Duodenal mucosa (tissue), 2 donors: ENCODE data around the gene GRAMD1B.
"Not testable (repeated sequence)": the region's sequence is repeated elsewhere in the genome, so short reads cannot be mapped to it uniquely, and the experiment has no call there.

Experiments
- H3K27ac ChIP-seq: one replicate; pipeline ENCODE4 v1.7.0; 2013; ENCODE audit warnings: low read depth, low read length
- H3K27me3 ChIP-seq, 2 donors: one replicate each; pipeline ENCODE4 v1.7.0; 2013; ENCODE audit warnings: low read length in 2 of 2, control low read depth in 1 of 2; ENCODE audit not compliant: insufficient read depth in 2 of 2, control insufficient read depth in 1 of 2
- H3K36me3 ChIP-seq, 2 donors: one replicate each; pipeline ENCODE4 v1.7.0; 2013; ENCODE audit warnings: low read length in 2 of 2, control low read depth in 1 of 2; ENCODE audit not compliant: insufficient read depth in 2 of 2, control insufficient read depth in 1 of 2
- H3K4me1 ChIP-seq, 2 donors: one replicate each; pipeline ENCODE4 v1.7.0; 2013; ENCODE audit warnings: low read length in 2 of 2, control low read depth in 1 of 2; ENCODE audit not compliant: insufficient read depth in 2 of 2, control insufficient read depth in 1 of 2
- H3K4me3 ChIP-seq, 2 donors: one replicate each; pipeline ENCODE4 v1.7.0; 2013; ENCODE audit warnings: low read length in 2 of 2, low read depth in 1 of 2
- H3K9ac ChIP-seq, 2 donors: one replicate each; pipeline ENCODE4 v1.7.0; 2013; ENCODE audit warnings: low read length in 2 of 2, low read depth in 1 of 2
- H3K9me3 ChIP-seq, 2 donors: one replicate each; pipeline ENCODE4 v1.7.0; 2013; ENCODE audit warnings: low read length in 2 of 2, control low read depth in 1 of 2; ENCODE audit not compliant: control insufficient read depth in 1 of 2

Gene GRAMD1B

DNA sequence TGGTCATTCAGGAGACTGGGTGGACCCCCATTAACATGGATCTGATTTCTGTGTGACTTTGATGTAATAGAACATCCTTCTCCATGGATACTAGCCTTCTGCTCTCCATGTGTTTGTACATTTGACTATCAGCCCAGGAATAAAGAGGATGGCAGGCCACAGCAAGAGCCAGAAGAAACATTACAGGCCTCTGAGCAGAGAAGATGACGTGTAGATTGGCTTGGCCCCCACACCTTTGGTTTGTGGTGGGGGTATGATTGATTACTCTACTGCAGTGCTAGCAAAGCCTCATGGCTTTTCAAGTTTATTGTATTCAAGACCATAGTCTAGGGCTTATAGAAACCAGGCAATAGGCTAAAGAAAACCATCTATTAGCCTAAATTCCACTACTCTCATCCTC lies 77.0 kb downstream of the GRAMD1B start:
- no peaks in the 10 kb centered on the region for H3K27me3 ChIP-seq
- H3K27ac ChIP-seq, result no peak overlapping the region

DNA sequence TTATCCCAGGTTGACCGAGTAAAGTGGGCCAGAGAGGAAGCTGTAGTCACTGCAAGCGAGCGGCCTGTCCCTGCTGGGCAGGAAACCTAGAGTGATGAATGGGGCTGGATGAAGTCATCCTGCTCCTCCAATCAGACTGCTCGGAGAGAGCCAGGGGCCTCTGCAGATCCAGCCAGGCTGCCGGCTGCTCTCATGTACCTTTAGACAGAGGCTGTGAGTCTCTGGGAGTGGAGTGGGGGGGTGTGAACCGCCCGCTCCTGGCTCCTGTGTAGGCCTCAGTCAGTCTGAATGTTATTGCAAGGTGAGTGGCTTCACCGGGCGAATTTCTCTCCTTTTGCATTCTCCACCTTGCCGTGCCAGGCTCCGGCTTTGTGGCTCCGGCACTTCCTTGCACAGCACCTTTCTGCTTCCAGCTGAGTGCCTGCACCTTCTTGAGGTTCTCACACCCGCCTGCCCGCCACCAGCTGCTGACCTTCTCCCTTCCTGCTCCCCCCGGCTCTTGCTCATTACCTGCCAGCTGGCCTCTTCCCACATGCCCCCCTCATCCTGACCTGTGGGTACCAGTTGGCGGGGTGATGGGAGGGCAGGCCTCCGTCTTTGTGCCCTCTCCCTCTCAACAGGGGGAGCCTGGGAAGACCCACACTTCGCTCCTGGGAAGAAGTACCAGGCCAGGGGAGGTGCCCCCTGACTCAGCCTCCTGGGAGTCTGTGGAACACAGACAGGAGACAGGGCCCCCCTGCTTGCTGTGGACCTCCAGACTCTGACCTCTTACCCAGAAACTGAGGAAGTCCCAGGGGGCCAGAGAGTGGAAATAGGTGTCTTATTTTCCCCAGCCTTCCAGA lies 79.9 kb downstream of the GRAMD1B start:
- Histone ChIP-seq H3K36me3 (no peaks in the 10 kb centered on the region), H3K9me3 (no peaks in the 10 kb centered on the region), H3K27me3 (no peaks in the 10 kb centered on the region), H3K4me1 (peaks cover 0 to 5% of the 10 kb centered on the region in 2 donors), H3K9ac (no peak overlapping the region), H3K4me3 (no peak overlapping the region), H3K27ac (no peak overlapping the region)

More for the DNA sequence above, 77.0 kb downstream of the GRAMD1B start:
- peaks cover 0 to 1% of the 10 kb centered on the region in 2 donors for H3K36me3 ChIP-seq
- H3K9me3 ChIP-seq, result no peaks in the 10 kb centered on the region
- H3K4me1 ChIP-seq, result peaks cover 3 to 13% of the 10 kb centered on the region in 2 donors
- H3K4me3 ChIP-seq, result no peak overlapping the region
- H3K9ac ChIP-seq, result no peak overlapping the region

- H3K9ac ChIP-seq, result no peak overlapping the region
- H3K27ac ChIP-seq, result no peak overlapping the region
- no peaks in the 10 kb centered on the region for H3K9me3 ChIP-seq
- H3K4me1 ChIP-seq, result peaks cover 0 to 2% of the 10 kb centered on the region in 2 donors
- H3K4me3 ChIP-seq, result no peak overlapping the region
- no peaks in the 10 kb centered on the region for H3K27me3 ChIP-seq
- no peaks in the 10 kb centered on the region for H3K36me3 ChIP-seq
These were observed 80.5 kb downstream of the GRAMD1B start for GRCh38 chr11:123510579-123510905.

- no peaks in the 10 kb centered on the region for H3K36me3 ChIP-seq
- no peaks in the 10 kb centered on the region for H3K9me3 ChIP-seq
- no peaks in the 10 kb centered on the region for H3K4me1 ChIP-seq
- H3K9ac ChIP-seq, result no peak overlapping the region
- no peak overlapping the region for H3K27ac ChIP-seq
- no peak overlapping the region for H3K4me3 ChIP-seq
- H3K27me3 ChIP-seq, result peaks cover 0 to 2% of the 10 kb centered on the region in 2 donors
These were observed 81.2 kb downstream of the GRAMD1B start for GRCh38 chr11:123511037-123511870.

GRCh38 chr11:123513309-123513708 lies 83.2 kb downstream of the GRAMD1B start:
- not testable (repeated sequence) for H3K27ac ChIP-seq, H3K9ac ChIP-seq, H3K9me3 ChIP-seq, H3K4me3 ChIP-seq, H3K27me3 ChIP-seq, H3K36me3 ChIP-seq, H3K4me1 ChIP-seq

- no peak overlapping the region for H3K4me3 ChIP-seq
- no peak overlapping the region for H3K9ac ChIP-seq
- no peaks in the 10 kb centered on the region for H3K36me3 ChIP-seq
- no peaks in the 10 kb centered on the region for H3K4me1 ChIP-seq
- H3K27me3 ChIP-seq, result peaks cover 0 to 2% of the 10 kb centered on the region in 2 donors
- H3K9me3 ChIP-seq, result no peaks in the 10 kb centered on the region
- no peak overlapping the region for H3K27ac ChIP-seq
These were observed 86.2 kb downstream of the GRAMD1B start for GRCh38 chr11:123516238-123516637.

DNA sequence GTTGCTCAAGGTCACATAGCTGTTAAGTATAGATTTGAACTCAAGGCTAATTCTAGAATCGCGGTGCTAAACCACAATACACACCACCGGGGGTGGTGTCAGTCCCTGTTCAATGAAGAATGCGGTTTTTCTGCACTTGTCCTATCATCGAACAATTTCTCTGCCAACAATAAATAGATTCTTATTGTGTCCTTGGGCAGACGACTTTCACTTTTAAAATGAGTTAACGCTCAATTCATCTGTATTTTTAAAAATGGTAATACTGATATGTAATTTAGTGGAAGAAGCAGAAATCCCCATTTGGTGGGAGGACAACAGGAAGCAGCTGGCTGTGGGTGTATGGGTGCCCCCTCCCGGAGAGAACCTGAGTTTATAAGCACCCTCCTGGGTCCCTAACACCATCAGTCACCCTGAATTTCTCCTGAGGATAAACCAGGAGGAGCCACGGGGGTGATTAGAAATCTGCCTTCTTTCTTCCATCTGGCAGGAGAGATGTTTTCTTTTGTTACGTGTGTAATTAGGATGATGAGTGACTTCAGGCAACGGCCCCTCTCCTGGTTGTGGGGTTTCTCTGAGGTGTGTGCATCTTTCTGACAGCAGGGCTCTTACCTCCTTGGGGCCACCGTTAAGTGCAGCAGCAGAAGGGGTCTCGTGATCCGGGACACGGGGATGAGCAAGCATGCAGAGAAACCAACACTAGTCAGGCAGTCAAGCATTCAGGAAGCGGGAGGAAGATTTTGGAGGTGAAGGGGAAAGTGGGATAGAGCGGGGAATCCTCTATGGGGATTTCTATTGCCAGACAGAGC lies 87.7 kb downstream of the GRAMD1B start:
- Histone ChIP-seq H3K27me3 (peaks cover 0 to 2% of the 10 kb centered on the region in 2 donors), H3K27ac (no peak overlapping the region), H3K36me3 (no peaks in the 10 kb centered on the region), H3K4me3 (no peak overlapping the region), H3K9ac (no peak overlapping the region), H3K4me1 (no peaks in the 10 kb centered on the region), H3K9me3 (no peaks in the 10 kb centered on the region)

GRCh38 chr11:123518496-123519054 lies 88.5 kb downstream of the GRAMD1B start:
- Histone ChIP-seq H3K36me3 (no peaks in the 10 kb centered on the region), H3K27ac (no peak overlapping the region)

GRCh38 chr11:123519055-123519796 lies 89.2 kb downstream of the GRAMD1B start:
- H3K36me3 ChIP-seq, result no peaks in the 10 kb centered on the region
- no peak overlapping the region for H3K9ac ChIP-seq
- H3K4me1 ChIP-seq, result no peaks in the 10 kb centered on the region
- H3K27me3 ChIP-seq, result peaks cover 0 to 2% of the 10 kb centered on the region in 2 donors
- H3K27ac ChIP-seq, result no peak overlapping the region
- H3K4me3 ChIP-seq, result no peak overlapping the region
- H3K9me3 ChIP-seq, result no peaks in the 10 kb centered on the region

More at GRCh38 chr11:123518496-123519054, 88.5 kb downstream of the GRAMD1B start:
- Histone ChIP-seq H3K4me1 (no peaks in the 10 kb centered on the region), H3K27me3 (peaks cover 0 to 2% of the 10 kb centered on the region in 2 donors), H3K9me3 (no peaks in the 10 kb centered on the region), H3K9ac (no peak overlapping the region), H3K4me3 (no peak overlapping the region)
